HG03354 (cell line): ENCODE data around the gene ADGRA3.

Experiments
- ATAC-seq: cut with Tn5 transposase; IDR thresholded peaks from one replicate; pipeline ENCODE4 v1.9.1; 2021; ENCODE audit warnings: mild to moderate bottlenecking; ENCODE audit not compliant: unreplicated experiment, poor library complexity, severe bottlenecking

Gene ADGRA3, protein sequence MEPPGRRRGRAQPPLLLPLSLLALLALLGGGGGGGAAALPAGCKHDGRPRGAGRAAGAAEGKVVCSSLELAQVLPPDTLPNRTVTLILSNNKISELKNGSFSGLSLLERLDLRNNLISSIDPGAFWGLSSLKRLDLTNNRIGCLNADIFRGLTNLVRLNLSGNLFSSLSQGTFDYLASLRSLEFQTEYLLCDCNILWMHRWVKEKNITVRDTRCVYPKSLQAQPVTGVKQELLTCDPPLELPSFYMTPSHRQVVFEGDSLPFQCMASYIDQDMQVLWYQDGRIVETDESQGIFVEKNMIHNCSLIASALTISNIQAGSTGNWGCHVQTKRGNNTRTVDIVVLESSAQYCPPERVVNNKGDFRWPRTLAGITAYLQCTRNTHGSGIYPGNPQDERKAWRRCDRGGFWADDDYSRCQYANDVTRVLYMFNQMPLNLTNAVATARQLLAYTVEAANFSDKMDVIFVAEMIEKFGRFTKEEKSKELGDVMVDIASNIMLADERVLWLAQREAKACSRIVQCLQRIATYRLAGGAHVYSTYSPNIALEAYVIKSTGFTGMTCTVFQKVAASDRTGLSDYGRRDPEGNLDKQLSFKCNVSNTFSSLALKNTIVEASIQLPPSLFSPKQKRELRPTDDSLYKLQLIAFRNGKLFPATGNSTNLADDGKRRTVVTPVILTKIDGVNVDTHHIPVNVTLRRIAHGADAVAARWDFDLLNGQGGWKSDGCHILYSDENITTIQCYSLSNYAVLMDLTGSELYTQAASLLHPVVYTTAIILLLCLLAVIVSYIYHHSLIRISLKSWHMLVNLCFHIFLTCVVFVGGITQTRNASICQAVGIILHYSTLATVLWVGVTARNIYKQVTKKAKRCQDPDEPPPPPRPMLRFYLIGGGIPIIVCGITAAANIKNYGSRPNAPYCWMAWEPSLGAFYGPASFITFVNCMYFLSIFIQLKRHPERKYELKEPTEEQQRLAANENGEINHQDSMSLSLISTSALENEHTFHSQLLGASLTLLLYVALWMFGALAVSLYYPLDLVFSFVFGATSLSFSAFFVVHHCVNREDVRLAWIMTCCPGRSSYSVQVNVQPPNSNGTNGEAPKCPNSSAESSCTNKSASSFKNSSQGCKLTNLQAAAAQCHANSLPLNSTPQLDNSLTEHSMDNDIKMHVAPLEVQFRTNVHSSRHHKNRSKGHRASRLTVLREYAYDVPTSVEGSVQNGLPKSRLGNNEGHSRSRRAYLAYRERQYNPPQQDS (N-terminal part only)

DNA sequence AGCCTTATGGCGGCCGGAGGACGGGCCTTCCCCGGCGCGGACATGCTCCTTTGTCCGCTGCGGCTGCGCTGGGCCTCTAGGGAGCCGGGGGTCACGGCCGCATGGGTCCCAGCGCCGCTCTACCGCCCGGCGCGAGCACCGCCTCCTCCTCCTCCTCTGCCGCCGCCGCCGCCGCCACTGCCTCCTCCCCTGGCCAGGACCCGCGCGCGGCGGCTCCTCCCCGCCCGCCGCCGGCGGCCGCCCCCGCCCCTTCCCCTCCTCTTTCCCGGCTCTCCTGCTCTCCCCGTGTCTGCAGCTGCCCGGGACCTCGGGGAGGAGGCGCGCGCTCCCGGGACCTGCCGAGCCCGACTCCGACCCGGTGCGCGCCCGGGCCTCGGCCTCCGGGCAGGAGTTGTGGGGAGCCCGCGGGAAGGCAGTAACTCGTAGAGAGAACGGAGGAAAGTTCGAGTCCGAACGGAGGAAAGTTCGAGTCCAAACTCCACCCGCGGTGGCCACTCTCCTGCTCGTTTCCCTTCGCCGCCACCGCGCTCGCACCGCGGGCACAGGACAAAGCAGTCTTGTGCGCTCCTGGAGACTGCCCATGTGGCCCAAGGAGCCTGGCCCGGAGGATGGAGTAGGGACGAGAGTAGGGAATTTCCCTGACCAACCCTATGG, at the start of gene ADGRA3:
TSS of gene ADGRA3 (minus strand) at position 179 of the 654 bp plus-strand sequence. CDS start 282 bp downstream, outside the sequence.
- peak; percentile 76 for ATAC-seq

DNA sequence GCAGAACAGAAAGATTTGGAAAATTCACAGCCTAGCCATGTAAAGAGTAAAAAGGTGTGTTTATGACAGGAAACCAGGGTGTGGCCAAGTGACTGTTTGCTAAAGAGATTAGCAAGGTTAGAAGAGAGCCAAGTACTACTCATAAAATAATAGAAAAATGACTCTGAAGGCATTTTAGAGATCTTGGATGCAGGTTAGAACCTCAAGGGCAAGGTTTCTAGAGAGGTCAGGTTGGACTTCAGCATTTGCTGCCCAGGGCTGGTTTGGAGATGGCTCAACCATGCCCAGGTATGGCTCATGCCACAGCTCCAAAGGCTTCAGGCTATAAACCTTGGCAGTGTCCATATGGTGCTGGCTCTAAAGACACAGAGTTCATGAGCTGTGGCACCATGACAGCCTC, 40.6 kb upstream of the ADGRA3 start:
- ATAC-seq = no peak

DNA sequence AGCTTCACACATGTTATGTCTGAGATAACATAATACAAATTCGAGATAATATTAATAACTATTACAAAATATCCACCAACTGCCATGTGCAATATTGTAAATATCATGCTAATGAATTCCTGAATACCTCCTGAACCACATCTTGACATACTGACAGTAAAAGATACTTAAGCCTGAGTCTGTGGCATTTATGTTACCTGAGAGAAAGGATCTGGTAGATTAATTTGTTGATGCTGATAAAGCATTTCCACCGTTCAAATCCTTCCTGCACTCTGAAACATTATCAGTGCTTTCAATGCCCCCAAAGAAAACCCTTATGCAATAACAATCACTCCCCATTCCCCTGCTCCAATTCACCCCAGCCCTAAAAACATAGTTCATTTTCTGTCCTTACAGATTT, 38.8 kb upstream of the ADGRA3 start:
- ATAC-seq = no peak

DNA sequence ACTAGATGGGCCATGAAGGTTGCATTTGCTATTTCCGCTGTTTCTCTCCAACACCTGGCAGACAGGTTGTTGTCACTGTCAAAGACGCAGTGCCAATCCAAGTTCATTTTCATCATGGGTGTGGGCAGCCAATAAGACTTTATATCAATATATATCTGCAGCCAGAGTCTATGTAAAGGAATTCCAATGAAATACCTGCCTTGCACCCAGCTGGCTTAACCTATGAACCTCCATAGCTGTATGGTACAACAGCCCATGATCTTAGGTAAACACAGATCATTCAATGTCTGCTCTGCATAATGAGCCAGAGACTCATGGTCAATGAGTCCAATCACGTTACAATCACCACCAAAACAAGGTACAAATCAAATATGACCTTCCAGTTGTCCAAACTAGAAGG, 37.7 kb upstream of the ADGRA3 start:
- no peak for ATAC-seq

DNA sequence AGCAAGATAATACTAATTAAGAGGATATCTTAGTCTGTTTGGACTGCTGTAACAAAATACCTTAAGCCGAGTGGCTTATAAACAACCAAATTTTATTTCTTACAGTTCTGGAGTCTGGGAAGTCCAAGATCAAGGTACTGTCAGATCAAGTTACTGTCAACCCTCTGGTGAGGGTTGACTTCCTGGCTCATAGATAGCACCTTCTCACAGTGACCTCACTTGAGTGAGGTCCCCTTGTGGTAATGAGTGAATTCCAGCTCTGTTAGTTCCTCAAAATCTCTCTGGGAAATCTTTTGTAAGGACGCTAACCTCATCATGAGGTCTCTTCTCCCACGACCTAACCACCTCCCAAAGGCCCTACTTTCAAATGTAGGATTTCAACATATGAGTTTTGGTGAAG, 36.9 kb upstream of the ADGRA3 start:
- no peak for ATAC-seq

DNA sequence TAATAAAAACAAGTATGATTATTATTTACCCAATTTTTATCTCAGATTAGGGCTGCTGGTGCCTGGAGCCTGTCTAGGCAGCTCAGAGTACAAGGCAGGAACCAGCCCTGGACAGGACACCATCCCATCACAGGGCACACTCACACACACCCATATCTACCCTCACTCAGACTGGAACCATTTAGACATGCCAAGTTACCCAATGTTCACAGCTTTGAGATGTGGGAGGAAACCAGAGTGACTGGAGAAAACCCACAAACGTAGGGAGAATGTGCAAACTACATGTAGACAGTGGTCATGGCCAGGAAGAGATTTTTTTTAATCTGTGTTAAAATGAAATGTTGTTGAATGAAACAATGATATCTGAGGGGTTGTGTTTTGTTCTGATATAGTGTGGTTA, 35.7 kb upstream of the ADGRA3 start:
- ATAC-seq = no peak

DNA sequence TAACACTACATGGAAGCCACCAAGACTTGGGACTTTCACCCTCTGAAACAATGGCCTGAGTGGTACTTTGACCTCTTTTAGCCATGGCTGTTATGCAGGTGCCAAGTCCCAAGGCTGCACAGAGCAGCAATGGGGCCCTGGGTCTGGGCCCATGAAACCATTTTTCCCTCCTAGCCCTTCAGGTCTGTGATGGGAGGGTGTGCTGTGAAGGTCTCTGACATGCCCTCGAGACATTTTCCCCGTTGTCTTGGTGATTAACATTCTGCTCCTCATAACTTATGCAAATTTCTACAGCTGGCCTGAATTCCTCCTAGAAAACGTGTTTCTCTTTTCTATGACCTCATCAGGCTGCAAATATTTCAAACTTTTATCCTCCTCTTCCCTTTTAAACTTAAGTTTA, 30.4 kb upstream of the ADGRA3 start:
- ATAC-seq = no peak

DNA sequence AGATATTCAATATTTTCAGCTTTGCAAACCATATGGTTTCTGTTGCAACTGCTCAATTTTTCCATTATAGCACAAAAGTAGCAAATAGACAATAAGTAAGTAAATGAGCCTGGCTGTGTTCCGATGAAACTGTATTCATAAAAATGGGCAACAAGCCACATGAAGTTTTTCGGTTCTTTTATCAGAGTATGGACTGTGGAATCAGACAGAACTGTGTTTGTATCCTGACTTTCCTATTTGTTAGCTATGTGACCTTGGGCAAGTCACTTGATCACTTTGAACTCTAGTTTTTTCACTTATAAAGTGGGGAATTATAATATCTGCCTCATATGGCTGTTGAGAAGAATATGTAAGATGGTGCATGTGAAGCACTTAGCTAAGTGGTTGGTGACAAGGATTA, 23.4 kb upstream of the ADGRA3 start:
- ATAC-seq = no peak

DNA sequence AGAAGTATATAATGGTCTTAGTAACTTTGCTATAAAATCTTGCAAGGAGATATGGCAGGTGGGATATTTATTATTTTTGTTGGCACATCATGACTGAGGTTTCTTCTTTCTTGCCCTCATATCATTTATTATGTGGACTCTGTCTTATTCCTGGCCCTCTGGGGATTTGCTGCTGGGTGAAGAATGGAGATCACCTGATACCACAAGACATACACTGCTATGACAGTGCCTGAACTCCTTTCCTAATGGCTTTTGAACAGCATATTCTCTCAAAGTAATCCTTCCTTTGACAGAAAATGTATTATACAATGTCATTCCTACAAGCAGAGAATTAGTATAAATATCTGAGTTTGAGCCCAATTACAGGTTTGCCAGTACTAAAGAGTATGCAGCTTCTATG, 22.0 kb upstream of the ADGRA3 start:
- ATAC-seq = no peak

DNA sequence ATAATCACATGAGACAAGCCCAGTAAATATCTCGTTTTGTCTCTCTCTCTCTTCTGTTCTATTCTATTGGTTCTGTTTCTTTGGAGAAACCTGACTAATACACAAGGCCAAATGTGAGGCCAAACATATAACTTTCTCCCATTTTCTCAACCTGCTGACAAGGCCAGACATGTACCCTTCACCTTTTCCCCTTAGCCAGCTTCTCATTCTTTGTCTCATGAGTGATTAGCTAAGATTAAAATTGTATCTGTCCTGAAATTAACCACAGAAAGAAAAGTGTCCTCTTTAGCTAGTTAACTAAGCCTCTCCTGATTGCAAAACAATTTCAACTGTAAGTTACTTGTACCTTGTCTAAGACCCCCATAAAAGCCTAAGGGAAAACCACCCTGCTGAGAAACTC, 18.5 kb upstream of the ADGRA3 start:
- ATAC-seq = no peak

DNA sequence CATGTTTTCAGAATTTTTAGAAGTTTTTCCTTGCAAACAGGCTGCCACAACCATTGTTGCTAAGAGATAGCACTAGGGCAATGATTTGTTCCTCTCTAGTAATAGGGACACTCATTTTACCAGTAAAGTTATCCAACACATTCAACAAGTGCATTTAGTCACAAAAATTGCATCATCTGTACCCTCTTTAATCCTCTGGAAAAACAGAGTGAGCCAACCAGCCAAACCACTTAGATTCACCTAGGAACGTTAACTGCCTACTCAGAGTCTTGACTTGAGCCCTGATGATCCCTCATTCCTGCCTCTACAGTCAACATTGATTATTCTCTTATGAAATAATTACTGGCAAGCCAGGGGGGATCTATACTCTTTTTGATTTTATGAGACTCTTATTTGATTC, 17.0 kb upstream of the ADGRA3 start:
- ATAC-seq = no peak

DNA sequence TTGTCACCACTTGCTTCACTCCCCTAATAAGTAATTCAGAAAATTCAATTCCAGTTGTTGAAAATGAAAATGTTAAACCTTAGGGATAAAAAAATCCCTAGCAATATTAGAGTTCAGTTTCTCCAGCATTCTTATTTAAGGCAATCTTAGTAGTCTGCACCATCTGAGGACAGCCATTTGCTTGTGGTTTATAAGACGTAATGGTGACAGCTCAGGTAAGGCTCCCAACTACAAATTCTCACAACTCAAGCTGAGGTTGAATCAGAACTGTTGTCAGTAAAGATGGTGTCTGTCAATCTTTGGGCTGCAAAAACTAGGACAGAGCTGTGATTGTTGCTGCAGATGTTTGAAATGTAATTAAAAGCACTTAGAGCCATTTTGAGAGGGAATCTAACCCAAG, 16.3 kb upstream of the ADGRA3 start:
- ATAC-seq = no peak

DNA sequence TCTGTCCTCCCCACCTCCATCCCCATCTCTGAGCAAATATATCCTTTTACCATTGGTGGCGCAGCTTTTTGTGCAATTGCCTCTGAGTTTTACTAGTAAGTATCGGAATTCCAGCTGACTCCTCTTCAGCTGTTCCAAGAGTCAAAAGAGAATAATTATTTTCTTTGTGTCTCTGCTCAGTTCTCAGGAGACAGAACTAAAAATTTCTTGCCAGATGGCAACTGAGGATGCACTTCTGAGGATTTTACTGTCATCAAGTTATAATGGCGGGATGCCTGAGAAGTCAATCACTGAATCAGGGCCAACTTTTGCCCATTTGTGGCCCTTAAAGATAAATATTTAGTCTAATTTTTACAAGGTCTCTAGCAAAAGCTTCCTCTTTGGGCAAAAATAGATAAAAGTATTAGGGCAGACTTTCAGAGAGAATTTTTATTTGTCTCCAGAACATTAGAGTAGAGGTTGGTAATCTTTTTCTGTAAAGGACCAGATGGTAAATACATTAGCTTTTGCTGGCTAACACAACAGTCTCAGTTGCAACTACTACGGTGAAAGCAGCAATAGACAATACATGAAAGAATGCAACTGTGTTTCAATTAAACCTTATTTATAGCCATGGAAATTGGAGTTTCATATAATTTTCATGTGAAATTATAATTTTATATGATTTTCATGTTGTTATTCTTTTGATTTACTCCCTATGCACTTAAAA, 15.6 kb upstream of the ADGRA3 start:
- no peak for ATAC-seq

DNA sequence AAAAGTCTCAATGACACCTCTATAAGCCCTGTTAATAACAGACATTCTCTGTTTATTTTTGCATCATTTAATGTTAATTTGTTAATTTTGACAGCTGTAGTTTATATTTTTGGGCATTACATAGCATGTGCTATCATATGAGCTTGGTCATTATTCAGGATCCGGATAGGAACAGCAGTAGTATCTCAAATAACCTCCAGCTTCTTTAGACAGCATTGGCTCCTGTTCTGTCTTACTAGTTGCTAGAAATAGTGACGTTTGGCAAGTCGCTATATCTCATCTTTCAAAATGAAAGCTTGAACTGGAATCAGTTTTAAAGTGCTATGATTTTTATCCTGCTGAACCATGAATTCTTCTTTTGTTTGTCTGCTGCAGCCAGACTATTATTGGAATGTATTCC, 9.0 kb upstream of the ADGRA3 start:
- no peak for ATAC-seq

DNA sequence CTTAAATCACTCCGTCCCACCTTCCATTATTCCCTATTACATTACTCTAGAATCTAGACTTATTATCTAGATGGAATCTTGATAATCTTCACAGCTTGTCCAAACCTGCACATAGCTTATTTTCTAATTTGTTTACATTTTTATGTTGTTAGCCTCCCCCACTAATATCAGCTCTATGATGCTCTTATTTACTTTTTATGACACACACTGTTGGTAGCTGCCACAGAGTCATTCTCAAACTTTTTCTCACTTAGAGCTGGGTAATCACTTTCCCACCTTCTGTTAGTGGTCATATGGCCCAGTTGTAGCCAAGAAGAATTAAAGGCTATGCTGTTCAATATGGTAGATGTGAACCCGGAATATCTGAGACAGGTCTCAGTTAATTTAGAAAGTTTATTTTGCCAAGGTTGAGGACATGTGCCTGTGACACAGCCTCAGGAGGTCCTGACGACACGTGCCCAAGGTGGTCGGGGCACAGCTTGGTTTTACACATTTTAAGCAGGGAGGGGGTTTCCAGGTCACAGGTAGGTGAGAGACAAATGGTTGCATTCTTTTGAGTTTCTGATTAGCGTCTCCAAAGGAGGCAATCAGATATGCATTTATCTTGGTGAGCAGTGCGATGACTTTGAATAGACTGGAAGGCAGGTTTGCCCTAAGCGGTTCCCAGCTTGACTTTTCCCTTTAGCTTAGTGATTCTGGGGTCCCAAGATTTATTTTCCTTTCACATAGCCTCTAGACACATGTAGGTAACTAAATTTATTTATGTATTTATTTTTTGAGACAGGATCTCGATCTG, 7.0 kb upstream of the ADGRA3 start:
- no peak for ATAC-seq

DNA sequence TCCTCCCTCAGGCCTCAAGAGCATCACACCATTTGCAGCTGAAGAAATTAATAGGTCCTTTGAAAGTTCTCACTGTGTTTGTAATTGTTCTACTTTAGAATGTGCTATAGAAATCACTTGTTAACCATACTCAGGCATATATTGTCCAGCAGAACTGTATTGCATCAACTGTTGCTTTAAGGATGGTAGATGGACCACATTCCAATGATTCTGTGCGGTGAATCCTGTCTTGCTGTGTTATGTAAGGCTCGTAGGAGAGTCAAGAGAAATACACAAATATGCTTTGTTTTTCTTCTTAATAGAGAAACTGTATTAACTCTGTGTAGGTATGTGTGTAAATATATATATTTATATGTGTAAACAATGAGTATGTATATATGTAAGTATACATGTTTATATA, 6.3 kb upstream of the ADGRA3 start:
- no peak for ATAC-seq

DNA sequence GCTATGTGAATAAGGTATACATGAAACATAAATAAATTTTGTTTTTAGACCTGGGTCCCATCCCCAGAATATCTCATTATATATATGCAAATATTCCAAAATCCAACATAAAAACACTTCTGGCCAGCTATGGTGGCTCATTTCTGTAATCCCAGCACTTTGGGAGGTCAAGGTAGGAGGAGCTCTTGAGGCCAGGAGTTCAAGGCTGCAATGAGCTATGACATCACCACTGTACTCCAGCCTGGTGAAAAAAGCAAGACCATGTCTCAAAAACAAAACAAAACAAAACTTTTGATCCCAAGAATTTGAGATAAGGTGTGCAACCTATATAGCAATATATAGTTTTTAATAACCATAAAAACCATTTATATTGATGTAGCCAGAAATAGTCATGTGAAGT, 5.4 kb upstream of the ADGRA3 start:
- ATAC-seq = no peak

DNA sequence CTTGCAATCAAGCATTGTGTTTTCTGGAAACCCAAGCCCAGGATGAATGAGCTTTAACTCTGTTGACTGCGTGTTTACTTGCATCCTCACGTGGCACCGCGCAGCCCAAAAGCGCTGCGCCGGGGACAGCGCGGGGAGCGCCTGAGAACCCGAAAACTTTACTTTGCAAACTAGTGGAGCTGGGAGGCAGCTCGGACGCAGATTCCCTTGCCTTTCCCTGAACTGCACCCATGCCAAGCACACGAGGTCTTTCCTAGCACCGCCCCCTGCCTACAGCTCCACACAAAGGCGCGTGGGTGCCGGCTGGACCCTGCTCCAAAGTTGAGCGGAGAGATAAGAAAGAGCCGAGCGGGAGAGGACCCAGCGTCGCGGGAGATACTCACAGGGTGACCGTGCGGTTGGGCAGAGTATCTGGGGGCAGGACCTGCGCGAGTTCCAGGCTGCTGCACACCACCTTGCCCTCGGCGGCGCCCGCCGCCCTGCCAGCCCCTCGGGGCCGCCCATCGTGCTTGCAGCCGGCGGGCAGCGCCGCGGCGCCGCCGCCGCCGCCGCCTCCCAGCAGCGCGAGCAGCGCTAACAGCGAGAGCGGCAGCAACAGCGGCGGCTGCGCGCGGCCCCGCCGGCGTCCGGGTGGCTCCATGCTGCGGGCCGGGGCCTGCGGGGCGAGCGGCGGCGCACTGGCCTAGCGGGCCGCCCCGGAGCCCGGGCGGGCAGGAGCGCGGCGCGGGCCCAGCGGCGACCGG, 550 bp downstream of the ADGRA3 start:
- ATAC-seq = peak; percentile 63
